SU-DHL-6 (cell line): Measurements from ENCODE around the gene PLAGL1.

Experiments
- H2AFZ ChIP-seq: fragments of 200-600 bp; sonication (generic); 2 replicates; pipeline ENCODE4 v1.6.1; 2014; ENCODE audit warnings: low read depth, mild to moderate bottlenecking, moderate library complexity, mixed read lengths, antibody characterized with exemption, low read length; ENCODE audit not compliant: severe bottlenecking
- H3F3A ChIP-seq: fragments of 200-600 bp; shearing (Covaris generic); 2 replicates; pipeline ENCODE4 v1.6.0; 2016; ENCODE audit warnings: antibody characterized with exemption, mild to moderate bottlenecking; ENCODE audit not compliant: insufficient read depth
- H3K27ac ChIP-seq: fragments of 200-600 bp; sonication (generic); 2 replicates; pipeline ENCODE4 v1.5.1; 2016; ENCODE audit warnings: low read depth, mild to moderate bottlenecking, low read length, moderate library complexity, mixed read lengths
- H3K27me3 ChIP-seq: fragments of 200-600 bp; sonication (generic), shearing (Covaris generic); 2 replicates; pipeline ENCODE4 v1.6.0; 2014; ENCODE audit warnings: mild to moderate bottlenecking, low read length
- H3K36me3 ChIP-seq: fragments of 200-600 bp; sonication (generic); 2 replicates; pipeline ENCODE4 v1.6.1; 2014; ENCODE audit warnings: mild to moderate bottlenecking, low read length, mixed read lengths
- H3K4me2 ChIP-seq: fragments of 300-600, 200-600 bp; shearing (Covaris generic), sonication (generic); 2 replicates; pipeline ENCODE4 v1.6.0; 2014; ENCODE audit warnings: low read length, low read depth, mild to moderate bottlenecking; ENCODE audit not compliant: poor library complexity, severe bottlenecking
- H3K4me3 ChIP-seq: fragments of 200-600 bp; sonication (generic); 2 replicates; pipeline ENCODE4 v1.5.1; 2014; ENCODE audit warnings: antibody characterized with exemption, low read length, mild to moderate bottlenecking, mixed read lengths; ENCODE audit not compliant: insufficient read depth, poor library complexity, severe bottlenecking
- H3K79me2 ChIP-seq: fragments of 200-600 bp; sonication (generic); 2 replicates; pipeline ENCODE4 v1.6.1; 2014; ENCODE audit warnings: mild to moderate bottlenecking, low read length, moderate library complexity; ENCODE audit not compliant: insufficient read depth
- H3K9ac ChIP-seq: fragments of 200-600 bp; sonication (generic); 2 replicates; pipeline ENCODE4 v1.7.0; 2014; ENCODE audit warnings: mild to moderate bottlenecking, low read length
- H3K9me2 ChIP-seq: fragments of 200-600 bp; sonication (generic); replicated peaks from 2 replicates; pipeline ENCODE4 v1.6.1; 2014; ENCODE audit warnings: low read length; ENCODE audit not compliant: insufficient read depth
- H3K9me3 ChIP-seq: fragments of 200-600 bp; sonication (generic); 2 replicates; pipeline ENCODE4 v1.6.1; 2014; ENCODE audit warnings: low read length, mixed read lengths; ENCODE audit not compliant: insufficient read depth
- H4K20me1 ChIP-seq: fragments of 200-600 bp; sonication (generic); 2 replicates; pipeline ENCODE4 v1.6.1; 2014; ENCODE audit warnings: low read depth, mild to moderate bottlenecking, antibody characterized with exemption, low read length, moderate library complexity, mixed read lengths
- EZH2phosphoT487 ChIP-seq: fragments of 200-600 bp; sonication (generic), shearing (Covaris generic); conservative IDR thresholded peaks from 2 replicates; pipeline ENCODE4 v1.6.1; 2018; ENCODE audit warnings: mild to moderate bottlenecking, antibody characterized with exemption, low read length, moderate library complexity, mixed read lengths
- TF ChIP-seq, protein P1 (sequence below): fragments of 200-600 bp; sonication (generic); IDR thresholded peaks from one replicate; pipeline ENCODE4 v1.5.1; 2017; ENCODE audit warnings: antibody characterized with exemption, mild to moderate bottlenecking, low read length, moderate library complexity; ENCODE audit not compliant: insufficient read depth, poor library complexity, severe bottlenecking

Gene PLAGL1

DNA sequence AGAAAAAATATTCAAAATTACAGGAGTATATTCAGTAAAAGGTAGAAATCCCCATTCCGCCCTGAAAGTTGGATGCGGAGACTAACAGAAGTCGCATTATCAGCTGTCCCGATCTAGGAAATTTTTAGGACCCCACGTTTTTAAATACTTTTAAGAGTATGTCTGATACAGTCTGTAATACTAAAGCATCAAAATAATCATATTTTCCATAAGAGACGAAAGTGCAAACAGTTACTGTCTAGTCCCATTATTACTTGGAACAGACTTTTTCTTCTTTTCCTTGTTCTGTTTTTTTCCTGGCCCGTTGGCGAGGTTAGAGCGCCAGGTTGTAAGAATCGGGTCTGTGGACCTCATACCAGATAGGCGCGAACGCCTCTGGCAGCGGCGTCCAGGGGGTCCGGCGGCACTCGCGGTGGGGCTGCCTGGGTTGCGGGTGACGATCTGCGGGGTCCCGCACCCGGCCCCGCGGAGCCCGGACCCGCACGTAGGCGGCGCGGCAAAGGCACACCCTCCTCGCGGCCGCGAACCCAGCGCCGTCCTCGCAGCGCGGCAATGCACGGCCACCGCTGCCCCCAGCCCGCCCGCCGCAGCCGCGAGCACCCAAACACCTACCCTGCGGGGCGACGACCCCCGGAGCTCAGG is 460 bp downstream of the PLAGL1 start:
- Histone ChIP-seq H2AFZ (no peak overlapping the region), H3K4me3 (no peak overlapping the region)

DNA sequence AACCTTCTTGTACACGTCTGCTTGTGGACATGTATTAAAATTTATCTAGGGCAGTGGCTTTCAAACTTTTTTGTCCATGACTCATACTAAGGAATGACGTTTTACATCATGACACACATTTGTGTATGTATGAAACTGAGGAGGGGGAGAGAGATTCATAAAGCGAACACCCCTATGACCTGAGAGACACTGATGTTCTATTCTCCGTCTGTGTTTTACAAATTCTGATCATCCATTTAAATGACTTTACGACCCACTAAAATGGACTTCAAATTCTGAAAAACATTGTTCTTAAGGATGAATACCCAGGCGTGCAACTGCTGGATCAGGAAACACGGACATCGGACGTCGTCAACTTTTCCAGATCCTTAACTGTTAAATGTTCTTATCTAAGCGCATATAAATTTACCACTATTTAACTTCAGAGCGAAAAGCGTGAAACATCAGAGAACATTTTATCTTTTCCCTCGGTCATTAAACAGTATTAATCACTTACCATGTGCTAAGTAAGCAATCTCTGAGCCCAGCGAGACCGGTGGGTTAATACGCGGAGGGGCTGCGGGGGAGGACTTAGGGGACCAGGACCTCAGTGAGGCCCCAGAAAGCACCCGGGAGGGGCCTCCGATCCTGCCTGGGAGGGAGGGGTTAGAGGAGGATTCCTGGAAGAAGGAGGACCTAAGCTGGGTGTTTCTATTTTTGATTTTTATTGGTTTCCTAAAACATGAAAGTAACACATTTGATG is 1.2 kb downstream of the PLAGL1 start:
- Histone ChIP-seq H3K9ac (no peak overlapping the region), H2AFZ (no peak overlapping the region), H3K27ac (no peak overlapping the region), H4K20me1 (no peaks in the 10 kb centered on the region), H3K27me3 (no peaks in the 10 kb centered on the region), H3K9me3 (no peaks in the 10 kb centered on the region), H3F3A (no peaks in the 10 kb centered on the region), H3K4me2 (no peak overlapping the region), H3K79me2 (no peaks in the 10 kb centered on the region), H3K9me2 (no peaks in the 10 kb centered on the region), H3K36me3 (no peaks in the 10 kb centered on the region), H3K4me3 (no peak overlapping the region)
- no peak for TF ChIP-seq EZH2phosphoT487

More for the DNA sequence above, 460 bp downstream of the PLAGL1 start:
- Histone ChIP-seq H3K9me2 (no peaks in the 10 kb centered on the region), H3K36me3 (no peaks in the 10 kb centered on the region), H3K27me3 (no peaks in the 10 kb centered on the region), H3K27ac (no peak overlapping the region), H3K79me2 (no peaks in the 10 kb centered on the region), H3K4me2 (no peak overlapping the region), H4K20me1 (no peaks in the 10 kb centered on the region), H3K9me3 (no peaks in the 10 kb centered on the region), H3K9ac (no peak overlapping the region), H3F3A (no peaks in the 10 kb centered on the region)
- TF ChIP-seq, protein P1, sequence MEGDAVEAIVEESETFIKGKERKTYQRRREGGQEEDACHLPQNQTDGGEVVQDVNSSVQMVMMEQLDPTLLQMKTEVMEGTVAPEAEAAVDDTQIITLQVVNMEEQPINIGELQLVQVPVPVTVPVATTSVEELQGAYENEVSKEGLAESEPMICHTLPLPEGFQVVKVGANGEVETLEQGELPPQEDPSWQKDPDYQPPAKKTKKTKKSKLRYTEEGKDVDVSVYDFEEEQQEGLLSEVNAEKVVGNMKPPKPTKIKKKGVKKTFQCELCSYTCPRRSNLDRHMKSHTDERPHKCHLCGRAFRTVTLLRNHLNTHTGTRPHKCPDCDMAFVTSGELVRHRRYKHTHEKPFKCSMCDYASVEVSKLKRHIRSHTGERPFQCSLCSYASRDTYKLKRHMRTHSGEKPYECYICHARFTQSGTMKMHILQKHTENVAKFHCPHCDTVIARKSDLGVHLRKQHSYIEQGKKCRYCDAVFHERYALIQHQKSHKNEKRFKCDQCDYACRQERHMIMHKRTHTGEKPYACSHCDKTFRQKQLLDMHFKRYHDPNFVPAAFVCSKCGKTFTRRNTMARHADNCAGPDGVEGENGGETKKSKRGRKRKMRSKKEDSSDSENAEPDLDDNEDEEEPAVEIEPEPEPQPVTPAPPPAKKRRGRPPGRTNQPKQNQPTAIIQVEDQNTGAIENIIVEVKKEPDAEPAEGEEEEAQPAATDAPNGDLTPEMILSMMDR = no peak
- TF ChIP-seq EZH2phosphoT487 = no peak

DNA sequence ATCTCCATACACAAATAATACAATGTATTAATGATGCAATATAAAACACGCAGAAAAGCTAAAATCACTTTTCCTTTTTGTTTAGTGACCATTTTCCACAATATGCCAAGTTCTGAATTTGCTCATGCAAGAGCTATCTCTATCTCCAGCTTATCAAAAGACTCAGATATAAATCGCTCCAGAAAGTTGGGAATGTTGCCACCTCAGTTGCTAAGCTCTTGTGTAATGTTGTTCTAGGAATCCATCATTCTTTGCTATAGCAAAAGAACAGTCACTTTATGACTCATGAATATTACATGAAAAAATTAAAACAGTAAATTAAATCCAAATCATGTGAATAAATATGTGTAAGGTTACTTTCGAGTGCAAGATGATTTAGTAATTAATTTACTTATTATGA is 8.7 kb downstream of the PLAGL1 start:
- Histone ChIP-seq H3F3A (no peaks in the 10 kb centered on the region), H3K36me3 (no peaks in the 10 kb centered on the region), H4K20me1 (no peaks in the 10 kb centered on the region), H3K9me3 (no peaks in the 10 kb centered on the region), H3K4me3 (no peak overlapping the region), H3K9ac (no peak overlapping the region), H3K27ac (no peak overlapping the region), H3K9me2 (no peaks in the 10 kb centered on the region), H3K27me3 (no peaks in the 10 kb centered on the region), H2AFZ (no peak overlapping the region), H3K79me2 (no peaks in the 10 kb centered on the region), H3K4me2 (no peak overlapping the region)
- TF ChIP-seq, protein P1 = no peak
- TF ChIP-seq EZH2phosphoT487 = no peak

DNA sequence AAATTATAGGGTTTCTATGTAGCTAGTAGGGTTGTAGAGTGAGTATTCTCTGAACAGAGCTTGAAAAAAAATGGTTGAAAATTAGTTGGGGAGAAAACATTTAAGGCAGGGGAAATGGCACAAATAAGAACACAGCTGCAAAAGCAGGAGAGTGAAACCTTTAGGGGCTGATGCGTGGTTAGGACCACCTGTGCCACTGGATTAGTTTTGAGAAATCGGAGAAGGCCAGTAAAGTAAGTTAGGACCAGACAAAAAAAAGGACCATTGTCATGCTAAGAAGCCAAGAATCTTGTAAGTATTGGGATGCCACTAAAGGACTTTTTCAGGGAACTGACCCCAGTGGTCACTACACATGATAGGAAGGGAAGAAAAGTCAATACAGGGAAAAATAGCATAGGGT is 9.4 kb downstream of the PLAGL1 start:
- Histone ChIP-seq H3K79me2 (no peaks in the 10 kb centered on the region), H3K27ac (no peak overlapping the region), H3K9me2 (no peaks in the 10 kb centered on the region), H3K4me2 (no peak overlapping the region), H3K4me3 (no peak overlapping the region), H3F3A (no peaks in the 10 kb centered on the region), H3K27me3 (no peaks in the 10 kb centered on the region), H2AFZ (no peak overlapping the region), H4K20me1 (no peaks in the 10 kb centered on the region), H3K36me3 (no peaks in the 10 kb centered on the region), H3K9ac (no peak overlapping the region), H3K9me3 (no peaks in the 10 kb centered on the region)
- TF ChIP-seq, protein P1 = no peak
